Esophagus (tissue), 2 donors: ENCODE measurements around the gene MZB1. TPM values are rescaled to one million over a fixed set of nuclear protein-coding genes. Genes with fewer than 3 reads are reported as not detected.

Experiments used
- H3K27ac ChIP-seq, 2 donors: one replicate each; pipeline ENCODE4 v1.5.1; 2013; ENCODE audit warnings: low read depth in 2 of 2, mild to moderate bottlenecking in 2 of 2, inconsistent platforms in 1 of 2, low read length in 1 of 2, moderate library complexity in 1 of 2
- H3K27me3 ChIP-seq, 2 donors: one replicate each; pipeline ENCODE4 v1.6.1; 2013; ENCODE audit warnings: low read length in 2 of 2, control low read depth in 1 of 2, mild to moderate bottlenecking in 1 of 2; ENCODE audit not compliant: insufficient read depth in 2 of 2, control insufficient read depth in 1 of 2
- H3K36me3 ChIP-seq, 2 donors: one replicate each; pipeline ENCODE4 v1.6.1; 2013; ENCODE audit warnings: low read length in 1 of 2; ENCODE audit not compliant: control insufficient read depth in 2 of 2, insufficient read depth in 2 of 2
- H3K4me1 ChIP-seq, 2 donors: one replicate each; pipeline ENCODE4 v1.6.1; 2013; ENCODE audit warnings: low read length in 1 of 2; ENCODE audit not compliant: control insufficient read depth in 2 of 2, insufficient read depth in 2 of 2
- H3K4me3 ChIP-seq, 2 donors: one replicate each; pipeline ENCODE4 v1.5.1; 2013; ENCODE audit warnings: low read length in 2 of 2, mild to moderate bottlenecking in 2 of 2, low read depth in 1 of 2, moderate library complexity in 1 of 2
- H3K9me3 ChIP-seq, 2 donors: one replicate each; pipeline ENCODE4 v1.6.1; 2013; ENCODE audit warnings: mild to moderate bottlenecking in 2 of 2, low read depth in 1 of 2, low read length in 1 of 2, moderate library complexity in 1 of 2; ENCODE audit not compliant: control insufficient read depth in 2 of 2, insufficient read depth in 1 of 2
- WGBS, 2 donors: extraction: QIAGEN DNeasy Blood & Tissue Kit; methylation state at CpG; one replicate each; pipeline ENCODE4 v1.1.7; 2013; 5-methylcytosine and 5-hydroxymethylcytosine counted together
- polyA plus RNA-seq, 2 donors: library from polyadenylated mRNA; stranded (reverse); fragments of 200-250 nt; gene quantifications; one replicate each; pipeline ENCODE4 v1.2.3, GENCODE V29; 2013
- donor health status: healthy with polysubstance abuse.
- donor health status: Bipolar disorder and iron deficiency.

MZB1 gene
- polyA plus RNA-seq, 2 donors, result 0.47 to 0.67 TPM

DNA sequence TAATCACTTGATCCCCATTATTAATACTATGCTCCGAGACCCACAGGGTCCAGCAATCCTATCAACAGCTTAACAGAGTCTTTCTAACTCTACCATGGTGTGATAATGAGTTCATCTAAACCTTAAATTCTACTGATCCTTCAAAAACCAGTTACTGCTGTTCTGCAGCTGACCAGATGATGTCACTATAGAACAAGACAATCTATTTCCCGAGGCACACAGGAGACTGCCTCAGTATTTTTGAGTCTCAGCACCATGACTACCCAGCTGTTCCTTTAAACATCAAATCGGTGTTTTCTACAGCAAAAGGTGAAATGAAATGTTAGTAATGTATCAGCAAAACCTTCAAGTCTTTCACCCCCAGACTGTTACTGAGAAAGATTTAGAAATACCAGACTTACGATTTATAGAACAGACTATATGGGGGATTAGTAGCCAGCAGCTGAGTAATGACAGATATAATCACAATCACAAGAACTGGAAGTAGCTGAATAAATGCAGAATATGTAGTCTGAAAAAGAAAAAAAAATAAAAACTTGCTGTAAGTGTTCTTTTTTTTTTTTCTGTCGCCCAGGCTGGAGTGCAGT, 32.7 kb upstream of the MZB1 start:
- Histone ChIP-seq H3K9me3 (no peaks in the 10 kb centered on the region), H3K36me3 (peaks cover 1 to 4% of the 10 kb centered on the region in 2 donors), H3K27ac (no peak overlapping the region), H3K27me3 (no peaks in the 10 kb centered on the region), H3K4me1 (no peaks in the 10 kb centered on the region), H3K4me3 (no peak overlapping the region)
- WGBS, 2 donors, result 39 to 40% methylated on average over 5 of the region's 5 CpGs

DNA sequence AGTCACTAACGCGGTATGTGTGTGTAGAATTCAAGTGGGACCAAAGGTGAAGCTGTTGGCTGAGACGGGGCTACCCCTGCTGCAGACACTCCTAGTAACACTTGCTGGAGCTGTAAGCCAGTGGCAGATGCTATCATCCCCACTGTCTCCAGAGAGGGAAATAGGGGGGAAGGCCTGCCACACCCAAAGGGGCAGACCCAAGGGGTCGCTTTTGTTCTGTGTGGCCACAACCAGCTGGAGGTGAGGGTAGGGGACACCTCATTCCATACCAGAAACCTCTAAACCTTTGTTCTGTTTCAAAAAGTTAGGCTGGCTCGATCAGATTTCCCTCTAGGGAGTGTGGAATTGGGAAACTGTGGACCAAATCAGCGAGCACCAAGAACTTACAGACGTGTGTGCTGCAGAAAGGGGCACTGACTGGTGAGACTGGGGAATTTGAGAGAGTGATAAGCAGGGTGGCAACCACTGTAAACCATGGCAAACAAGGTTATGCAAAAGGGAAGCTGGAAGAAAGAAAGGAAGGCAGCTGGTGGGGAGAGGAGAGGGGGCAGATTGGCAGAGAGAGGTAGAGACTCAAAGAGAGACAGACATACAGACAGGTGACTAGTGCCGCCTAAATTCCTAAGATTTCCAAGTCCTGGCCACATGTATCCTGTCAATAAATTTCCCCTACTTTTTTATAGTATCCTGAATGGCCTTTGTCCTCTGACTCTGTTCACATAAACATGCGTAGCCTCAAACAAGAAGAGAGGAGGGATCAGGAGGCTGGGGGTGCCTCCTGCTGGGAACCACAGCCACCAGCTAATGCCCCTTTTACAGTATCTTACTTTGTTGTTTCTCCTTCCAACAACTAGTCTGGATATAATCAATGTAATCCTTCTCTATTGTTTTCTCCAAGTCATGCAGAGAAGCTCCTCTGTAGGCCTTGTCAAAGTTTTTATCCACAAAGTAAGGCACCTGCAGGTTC, 29.8 kb upstream of the MZB1 start:
- H3K27me3 ChIP-seq, result no peaks in the 10 kb centered on the region
- WGBS, 2 donors, result 65 to 77% methylated on average over 9 of the region's 9 CpGs
- no peak overlapping the region for H3K27ac ChIP-seq
- no peaks in the 10 kb centered on the region for H3K36me3 ChIP-seq
- no peak overlapping the region for H3K4me3 ChIP-seq
- H3K9me3 ChIP-seq, result no peaks in the 10 kb centered on the region
- peaks cover 6 to 14% of the 10 kb centered on the region in 2 donors for H3K4me1 ChIP-seq

- Histone ChIP-seq H3K9me3 (no peaks in the 10 kb centered on the region), H3K27ac (no peak overlapping the region), H3K36me3 (no peaks in the 10 kb centered on the region), H3K27me3 (no peaks in the 10 kb centered on the region), H3K4me3 (no peak overlapping the region), H3K4me1 (peaks cover 6 to 16% of the 10 kb centered on the region in 2 donors)
- 80 to 82% methylated on average over 1 of the region's 1 CpG for WGBS, 2 donors
Measured at GRCh38 chr5:139418793-139419192, 29.1 kb upstream of the MZB1 start.

- H3K4me1 ChIP-seq, result peaks cover 6 to 16% of the 10 kb centered on the region in 2 donors
- no peak overlapping the region for H3K27ac ChIP-seq
- 39 to 48% methylated on average over 4 of the region's 4 CpGs for WGBS, 2 donors
- H3K9me3 ChIP-seq, result no peaks in the 10 kb centered on the region
- no peak overlapping the region for H3K4me3 ChIP-seq
- no peaks in the 10 kb centered on the region for H3K27me3 ChIP-seq
- no peaks in the 10 kb centered on the region for H3K36me3 ChIP-seq
Measured at GRCh38 chr5:139417214-139417613, 27.5 kb upstream of the MZB1 start.

- WGBS, 2 donors, result 56 to 65% methylated on average over 9 of the region's 9 CpGs
- no peaks in the 10 kb centered on the region for H3K27me3 ChIP-seq
- peaks cover 6 to 16% of the 10 kb centered on the region in 2 donors for H3K4me1 ChIP-seq
- H3K9me3 ChIP-seq, result no peaks in the 10 kb centered on the region
- H3K4me3 ChIP-seq, result no peak overlapping the region
- peak overlapping the region; percentile 23 to 80 for H3K27ac ChIP-seq
- H3K36me3 ChIP-seq, result no peaks in the 10 kb centered on the region
Measured at GRCh38 chr5:139416651-139417050, 26.9 kb upstream of the MZB1 start.

GRCh38 chr5:139415869-139416268, 26.2 kb upstream of the MZB1 start:
- Histone ChIP-seq H3K4me3 (no peak overlapping the region), H3K36me3 (peaks cover 0 to 4% of the 10 kb centered on the region in 2 donors), H3K27ac (peak overlapping the region in 1 of 2 donors; percentile 79), H3K4me1 (peaks cover 6 to 16% of the 10 kb centered on the region in 2 donors), H3K27me3 (no peaks in the 10 kb centered on the region), H3K9me3 (no peaks in the 10 kb centered on the region)

GRCh38 chr5:139415221-139415861, 25.6 kb upstream of the MZB1 start:
- Histone ChIP-seq H3K27ac (peak overlapping the region; percentile 65 to 79), H3K4me1 (peaks cover 6 to 16% of the 10 kb centered on the region in 2 donors), H3K4me3 (no peak overlapping the region), H3K27me3 (no peaks in the 10 kb centered on the region), H3K36me3 (peaks cover 0 to 4% of the 10 kb centered on the region in 2 donors), H3K9me3 (no peaks in the 10 kb centered on the region)
- 31 to 43% methylated on average over 8 of the region's 8 CpGs for WGBS, 2 donors

DNA sequence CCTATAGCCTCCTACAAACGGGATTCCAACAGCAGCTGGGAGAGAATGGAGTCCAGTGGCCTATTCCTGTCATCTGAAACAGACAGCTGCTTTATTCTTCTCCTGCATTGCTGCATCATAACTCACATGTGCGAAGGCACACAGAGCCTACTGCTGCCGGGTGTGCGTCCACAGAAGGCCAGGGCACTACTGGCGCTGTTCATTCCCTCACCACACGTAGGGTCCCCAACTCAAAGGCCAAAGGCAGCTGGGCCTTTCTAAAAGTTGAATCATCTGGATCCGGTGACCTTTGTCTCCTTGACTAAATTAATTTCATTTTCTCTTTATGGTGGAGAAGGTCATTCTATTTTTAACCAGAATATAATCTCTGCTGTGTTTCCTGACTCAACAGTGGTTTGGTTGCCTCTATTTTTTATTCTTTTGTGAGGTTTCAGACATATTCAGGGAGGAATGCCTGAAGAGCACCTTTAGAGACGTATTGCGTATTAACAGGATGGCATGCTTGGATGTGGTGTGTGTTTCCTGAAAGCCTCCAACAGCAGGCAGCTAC, 24.9 kb upstream of the MZB1 start:
- Histone ChIP-seq H3K27me3 (no peaks in the 10 kb centered on the region), H3K27ac (peak overlapping the region; percentile 46 to 82), H3K4me3 (no peak overlapping the region), H3K9me3 (no peaks in the 10 kb centered on the region), H3K36me3 (peaks cover 0 to 4% of the 10 kb centered on the region in 2 donors), H3K4me1 (peaks cover 6 to 16% of the 10 kb centered on the region in 2 donors)
- 38 to 48% methylated on average over 9 of the region's 9 CpGs for WGBS, 2 donors

GRCh38 chr5:139413963-139414362, 24.2 kb upstream of the MZB1 start:
- no peak overlapping the region for H3K4me3 ChIP-seq
- peaks cover 6 to 16% of the 10 kb centered on the region in 2 donors for H3K4me1 ChIP-seq
- H3K27me3 ChIP-seq, result no peaks in the 10 kb centered on the region
- H3K27ac ChIP-seq, result peak overlapping the region in 1 of 2 donors; percentile 40
- H3K9me3 ChIP-seq, result no peaks in the 10 kb centered on the region
- peaks cover 0 to 4% of the 10 kb centered on the region in 2 donors for H3K36me3 ChIP-seq
- 43 to 53% methylated on average over 6 of the region's 6 CpGs for WGBS, 2 donors
